ENCODE data around the gene RHOV. TPM values are rescaled to one million over a fixed set of nuclear protein-coding genes. Genes with fewer than 3 reads are reported as not detected.

The RHOV gene
- polyA plus RNA-seq, 2 of the 4 experiments (the other 2 are of a cell fraction): 7.6 to 13.0 TPM

DNA sequence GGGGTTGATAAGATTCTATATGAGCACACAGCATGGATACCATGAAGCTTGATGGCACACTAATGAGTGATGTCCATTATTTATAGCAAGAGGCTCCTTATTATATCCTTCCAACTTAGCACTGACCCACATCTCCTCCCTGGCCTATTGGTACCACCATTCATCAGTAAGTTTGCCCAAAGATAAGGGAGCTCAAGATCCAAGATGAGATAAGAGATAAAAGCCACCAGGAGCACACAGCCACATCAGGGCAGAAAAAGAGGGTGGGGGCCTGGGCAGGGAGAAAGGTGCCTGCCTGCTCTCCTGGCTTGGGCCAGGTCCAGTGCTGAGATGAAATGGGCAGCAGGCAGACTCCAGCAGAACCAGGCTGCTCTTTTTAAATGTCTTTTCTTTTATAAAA, 41.1 kb downstream of the RHOV start (continued):
- no peak for TF ChIP-seq NR3C1 (IDR thresholded peaks at IDR 0.05)

DNA sequence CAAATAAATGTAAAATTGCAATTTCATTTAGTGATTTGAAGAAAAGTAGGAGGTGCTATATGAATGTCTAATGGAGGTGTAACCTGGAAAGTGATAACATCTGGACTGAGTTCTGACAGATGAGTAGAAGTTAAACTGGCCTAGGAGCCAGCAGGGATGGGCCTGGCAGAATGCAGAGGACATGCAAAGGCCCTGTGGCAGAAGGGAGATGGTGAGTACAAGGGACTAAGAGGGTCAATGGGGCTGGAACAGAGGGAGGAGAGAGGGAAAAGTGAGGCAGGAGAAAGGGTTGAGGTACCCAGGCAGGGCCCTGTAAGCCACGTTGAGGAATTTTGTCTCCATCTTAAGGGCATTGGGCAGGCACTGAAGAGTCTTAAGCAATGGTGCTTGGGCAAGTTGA, 42.2 kb downstream of the RHOV start:
- FAIRE-seq (no peak), DNase-seq (ENCODE audit: low read depth in 1 of 2, low spot score in 1 of 2) (no peak), ATAC-seq (no peak)
- Histone ChIP-seq H3K4me2 (no peak overlapping the region), H3K27ac (no peak overlapping the region), H3K9me3 (no peaks in the 10 kb centered on the region), H3K4me3 (no peak overlapping the region), H3K4me1 (peaks cover 24% of the 10 kb centered on the region)
- ChIA-PET POLR2A (no interaction called here), CTCF (interaction anchor here (1.0 to 1.1 kb wide), 2 partner anchors 42 to 49 kb away, joined by 3 to 9 read pairs; partner anchors contain the start of gene RHOV)
- WGBS (ENCODE audit: missing lambda C conversion rate): 6% methylated on average over 1 of the region's 1 CpG
- TF ChIP-seq RARB (CRISPR knock-in tag; IDR thresholded peaks at IDR 0.05): no peak
- TF ChIP-seq, protein P1, sequence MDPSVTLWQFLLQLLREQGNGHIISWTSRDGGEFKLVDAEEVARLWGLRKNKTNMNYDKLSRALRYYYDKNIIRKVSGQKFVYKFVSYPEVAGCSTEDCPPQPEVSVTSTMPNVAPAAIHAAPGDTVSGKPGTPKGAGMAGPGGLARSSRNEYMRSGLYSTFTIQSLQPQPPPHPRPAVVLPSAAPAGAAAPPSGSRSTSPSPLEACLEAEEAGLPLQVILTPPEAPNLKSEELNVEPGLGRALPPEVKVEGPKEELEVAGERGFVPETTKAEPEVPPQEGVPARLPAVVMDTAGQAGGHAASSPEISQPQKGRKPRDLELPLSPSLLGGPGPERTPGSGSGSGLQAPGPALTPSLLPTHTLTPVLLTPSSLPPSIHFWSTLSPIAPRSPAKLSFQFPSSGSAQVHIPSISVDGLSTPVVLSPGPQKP (IDR thresholded peaks at IDR 0.05; ENCODE audit: low read depth, low read length): no peak
- no peak for TF ChIP-seq EHF (CRISPR knock-in tag; IDR thresholded peaks at IDR 0.05)
- TF ChIP-seq GATA3 (IDR thresholded peaks at IDR 0.05; ENCODE audit: borderline replicate concordance): no peak
- TF ChIP-seq, protein P2, sequence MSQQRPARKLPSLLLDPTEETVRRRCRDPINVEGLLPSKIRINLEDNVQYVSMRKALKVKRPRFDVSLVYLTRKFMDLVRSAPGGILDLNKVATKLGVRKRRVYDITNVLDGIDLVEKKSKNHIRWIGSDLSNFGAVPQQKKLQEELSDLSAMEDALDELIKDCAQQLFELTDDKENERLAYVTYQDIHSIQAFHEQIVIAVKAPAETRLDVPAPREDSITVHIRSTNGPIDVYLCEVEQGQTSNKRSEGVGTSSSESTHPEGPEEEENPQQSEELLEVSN (IDR thresholded peaks at IDR 0.05; ENCODE audit: borderline replicate concordance, low read depth): no peak
- no peak for TF ChIP-seq POLR2A (IDR thresholded peaks at IDR 0.05; ENCODE audit: low read length)
- no peak for TF ChIP-seq RNF2 (IDR thresholded peaks at IDR 0.05; ENCODE audit: borderline replicate concordance, low read depth)
- TF ChIP-seq, protein P3, sequence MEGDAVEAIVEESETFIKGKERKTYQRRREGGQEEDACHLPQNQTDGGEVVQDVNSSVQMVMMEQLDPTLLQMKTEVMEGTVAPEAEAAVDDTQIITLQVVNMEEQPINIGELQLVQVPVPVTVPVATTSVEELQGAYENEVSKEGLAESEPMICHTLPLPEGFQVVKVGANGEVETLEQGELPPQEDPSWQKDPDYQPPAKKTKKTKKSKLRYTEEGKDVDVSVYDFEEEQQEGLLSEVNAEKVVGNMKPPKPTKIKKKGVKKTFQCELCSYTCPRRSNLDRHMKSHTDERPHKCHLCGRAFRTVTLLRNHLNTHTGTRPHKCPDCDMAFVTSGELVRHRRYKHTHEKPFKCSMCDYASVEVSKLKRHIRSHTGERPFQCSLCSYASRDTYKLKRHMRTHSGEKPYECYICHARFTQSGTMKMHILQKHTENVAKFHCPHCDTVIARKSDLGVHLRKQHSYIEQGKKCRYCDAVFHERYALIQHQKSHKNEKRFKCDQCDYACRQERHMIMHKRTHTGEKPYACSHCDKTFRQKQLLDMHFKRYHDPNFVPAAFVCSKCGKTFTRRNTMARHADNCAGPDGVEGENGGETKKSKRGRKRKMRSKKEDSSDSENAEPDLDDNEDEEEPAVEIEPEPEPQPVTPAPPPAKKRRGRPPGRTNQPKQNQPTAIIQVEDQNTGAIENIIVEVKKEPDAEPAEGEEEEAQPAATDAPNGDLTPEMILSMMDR (IDR thresholded peaks at IDR 0.05): no peak
- no peak for TF ChIP-seq NFE2L2 (conservative IDR thresholded peaks at IDR 0.05; ENCODE audit: low read length)
- TF ChIP-seq RFX5 (IDR thresholded peaks at IDR 0.05): no peak
- TF ChIP-seq, protein P4, sequence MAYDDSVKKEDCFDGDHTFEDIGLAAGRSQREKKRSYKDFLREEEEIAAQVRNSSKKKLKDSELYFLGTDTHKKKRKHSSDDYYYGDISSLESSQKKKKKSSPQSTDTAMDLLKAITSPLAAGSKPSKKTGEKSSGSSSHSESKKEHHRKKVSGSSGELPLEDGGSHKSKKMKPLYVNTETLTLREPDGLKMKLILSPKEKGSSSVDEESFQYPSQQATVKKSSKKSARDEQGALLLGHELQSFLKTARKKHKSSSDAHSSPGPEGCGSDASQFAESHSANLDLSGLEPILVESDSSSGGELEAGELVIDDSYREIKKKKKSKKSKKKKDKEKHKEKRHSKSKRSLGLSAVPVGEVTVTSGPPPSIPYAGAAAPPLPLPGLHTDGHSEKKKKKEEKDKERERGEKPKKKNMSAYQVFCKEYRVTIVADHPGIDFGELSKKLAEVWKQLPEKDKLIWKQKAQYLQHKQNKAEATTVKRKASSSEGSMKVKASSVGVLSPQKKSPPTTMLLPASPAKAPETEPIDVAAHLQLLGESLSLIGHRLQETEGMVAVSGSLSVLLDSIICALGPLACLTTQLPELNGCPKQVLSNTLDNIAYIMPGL (CRISPR knock-in tag; IDR thresholded peaks at IDR 0.05; ENCODE audit: borderline replicate concordance): no peak
- TF ChIP-seq HEYL (CRISPR knock-in tag; IDR thresholded peaks at IDR 0.05): no peak
- TF ChIP-seq FOSL2 (IDR thresholded peaks at IDR 0.05): no peak
- no peak for TF ChIP-seq FOSL2 (CRISPR knock-in tag; IDR thresholded peaks at IDR 0.05)
- no peak for TF ChIP-seq NPAS2 (CRISPR knock-in tag; IDR thresholded peaks at IDR 0.05; ENCODE audit: borderline replicate concordance)
- TF ChIP-seq HOXA7 (CRISPR knock-in tag; IDR thresholded peaks at IDR 0.05): no peak
- TF ChIP-seq MYC (IDR thresholded peaks at IDR 0.05; ENCODE audit: borderline replicate concordance, low read length): no peak

DNA sequence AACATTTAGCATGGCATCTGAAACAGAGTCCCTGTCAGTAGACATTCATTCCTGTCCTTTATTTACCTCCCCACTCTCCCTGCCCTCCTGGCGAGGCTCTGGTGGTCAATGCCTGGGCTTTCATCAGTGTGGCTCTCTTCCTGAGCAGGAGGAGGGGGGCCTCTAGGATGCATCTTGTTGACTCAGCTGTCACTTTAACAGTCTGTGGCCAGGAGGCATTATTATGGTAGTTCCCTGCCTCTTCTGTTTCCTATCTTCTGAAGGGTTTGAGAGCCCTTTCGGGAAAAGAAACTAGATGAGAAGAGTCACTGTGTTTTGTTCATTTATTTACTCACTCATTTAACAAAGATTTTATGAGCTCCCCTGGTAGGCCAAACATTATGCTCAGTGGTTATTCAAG, 43.1 kb downstream of the RHOV start:
- no peak overlapping the region for H3K4me3 ChIP-seq
- no peaks in the 10 kb centered on the region for H3K9me3 ChIP-seq
- ATAC-seq (no peak), FAIRE-seq (no peak), DNase-seq (ENCODE audit: low read depth in 1 of 2, low spot score in 1 of 2) (no peak)
- WGBS (ENCODE audit: missing lambda C conversion rate): 73% methylated on average over 2 of the region's 2 CpGs
- peaks cover 28% of the 10 kb centered on the region for H3K4me1 ChIP-seq
- no peak overlapping the region for H3K27ac ChIP-seq
- no peak overlapping the region for H3K4me2 ChIP-seq
- ChIA-PET POLR2A (no interaction called here), CTCF (interaction anchor here (0.6 kb wide), 1 partner anchor 111 kb away, joined by 3 read pairs; no protein-coding TSS in a partner anchor)
- TF ChIP-seq SREBF2 (IDR thresholded peaks at IDR 0.05): no peak
- TF ChIP-seq, protein P5, sequence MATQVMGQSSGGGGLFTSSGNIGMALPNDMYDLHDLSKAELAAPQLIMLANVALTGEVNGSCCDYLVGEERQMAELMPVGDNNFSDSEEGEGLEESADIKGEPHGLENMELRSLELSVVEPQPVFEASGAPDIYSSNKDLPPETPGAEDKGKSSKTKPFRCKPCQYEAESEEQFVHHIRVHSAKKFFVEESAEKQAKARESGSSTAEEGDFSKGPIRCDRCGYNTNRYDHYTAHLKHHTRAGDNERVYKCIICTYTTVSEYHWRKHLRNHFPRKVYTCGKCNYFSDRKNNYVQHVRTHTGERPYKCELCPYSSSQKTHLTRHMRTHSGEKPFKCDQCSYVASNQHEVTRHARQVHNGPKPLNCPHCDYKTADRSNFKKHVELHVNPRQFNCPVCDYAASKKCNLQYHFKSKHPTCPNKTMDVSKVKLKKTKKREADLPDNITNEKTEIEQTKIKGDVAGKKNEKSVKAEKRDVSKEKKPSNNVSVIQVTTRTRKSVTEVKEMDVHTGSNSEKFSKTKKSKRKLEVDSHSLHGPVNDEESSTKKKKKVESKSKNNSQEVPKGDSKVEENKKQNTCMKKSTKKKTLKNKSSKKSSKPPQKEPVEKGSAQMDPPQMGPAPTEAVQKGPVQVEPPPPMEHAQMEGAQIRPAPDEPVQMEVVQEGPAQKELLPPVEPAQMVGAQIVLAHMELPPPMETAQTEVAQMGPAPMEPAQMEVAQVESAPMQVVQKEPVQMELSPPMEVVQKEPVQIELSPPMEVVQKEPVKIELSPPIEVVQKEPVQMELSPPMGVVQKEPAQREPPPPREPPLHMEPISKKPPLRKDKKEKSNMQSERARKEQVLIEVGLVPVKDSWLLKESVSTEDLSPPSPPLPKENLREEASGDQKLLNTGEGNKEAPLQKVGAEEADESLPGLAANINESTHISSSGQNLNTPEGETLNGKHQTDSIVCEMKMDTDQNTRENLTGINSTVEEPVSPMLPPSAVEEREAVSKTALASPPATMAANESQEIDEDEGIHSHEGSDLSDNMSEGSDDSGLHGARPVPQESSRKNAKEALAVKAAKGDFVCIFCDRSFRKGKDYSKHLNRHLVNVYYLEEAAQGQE (IDR thresholded peaks at IDR 0.05): no peak
- TF ChIP-seq JUN (IDR thresholded peaks at IDR 0.05): no peak
- TF ChIP-seq TP53 (CRISPR knock-in tag; IDR thresholded peaks at IDR 0.05): no peak
- no peak for TF ChIP-seq FOSB (CRISPR knock-in tag; IDR thresholded peaks at IDR 0.05)
- no peak for TF ChIP-seq PHF8 (IDR thresholded peaks at IDR 0.05; ENCODE audit: borderline replicate concordance, low read depth)
- no peak for TF ChIP-seq NFE2L2 (conservative IDR thresholded peaks at IDR 0.05; ENCODE audit: low read length)
- TF ChIP-seq, protein P4 (CRISPR knock-in tag; IDR thresholded peaks at IDR 0.05; ENCODE audit: borderline replicate concordance): no peak
- TF ChIP-seq EHF (CRISPR knock-in tag; IDR thresholded peaks at IDR 0.05): no peak
- no peak for TF ChIP-seq RCOR1 (IDR thresholded peaks at IDR 0.05; ENCODE audit: low read depth, low read length)
- no peak for TF ChIP-seq MAZ (IDR thresholded peaks at IDR 0.05; ENCODE audit: borderline replicate concordance, low read depth, low read length)

Measured in A549 (cell line).